HG02885 (cell line): ENCODE data around the gene CELF6.

ENCODE experiments used
- ATAC-seq: cut with Tn5 transposase; IDR thresholded peaks from one replicate; pipeline ENCODE4 v1.9.1; 2021; ENCODE audit warnings: mild to moderate bottlenecking; ENCODE audit not compliant: unreplicated experiment, poor library complexity

CELF6 gene

DNA sequence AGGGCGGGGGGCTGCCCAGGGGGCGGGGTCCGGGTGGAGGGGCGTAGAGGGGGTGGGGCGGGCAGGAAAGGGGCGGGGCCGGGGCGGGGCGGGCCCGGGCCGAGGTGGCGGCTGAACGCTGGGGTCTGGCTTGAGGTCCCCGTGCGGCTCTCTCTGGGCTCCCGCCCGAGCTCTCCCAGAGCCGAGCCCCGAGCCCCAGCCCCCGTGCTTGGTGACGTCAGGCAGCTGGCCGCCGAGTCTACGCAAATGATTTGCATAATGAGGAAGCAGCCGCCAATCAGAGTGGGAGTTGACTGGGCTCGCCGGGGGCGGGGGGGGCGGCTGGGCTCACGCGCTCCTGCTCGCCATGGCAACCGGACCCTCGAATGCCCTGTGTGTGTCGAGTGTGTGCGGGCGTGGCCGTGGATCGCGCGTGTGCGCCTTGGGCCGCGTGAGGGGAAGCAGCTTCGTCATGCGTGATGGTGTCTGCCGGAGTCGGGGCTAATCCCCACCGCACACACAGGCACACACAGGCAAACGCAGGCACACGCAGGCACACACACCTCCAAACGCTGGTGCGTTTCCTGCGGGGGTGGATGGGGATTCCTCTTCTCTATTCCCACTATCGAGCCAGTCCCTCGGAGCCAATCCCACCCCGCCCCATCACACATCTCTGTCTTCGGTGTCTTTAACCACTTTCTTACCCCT is at the start of gene CELF6:
TSS of gene CELF6 (minus strand) at position 173 of the 687 bp plus-strand sequence. CDS start 283 bp downstream, outside the sequence.
- ATAC-seq = peak; percentile 74

DNA sequence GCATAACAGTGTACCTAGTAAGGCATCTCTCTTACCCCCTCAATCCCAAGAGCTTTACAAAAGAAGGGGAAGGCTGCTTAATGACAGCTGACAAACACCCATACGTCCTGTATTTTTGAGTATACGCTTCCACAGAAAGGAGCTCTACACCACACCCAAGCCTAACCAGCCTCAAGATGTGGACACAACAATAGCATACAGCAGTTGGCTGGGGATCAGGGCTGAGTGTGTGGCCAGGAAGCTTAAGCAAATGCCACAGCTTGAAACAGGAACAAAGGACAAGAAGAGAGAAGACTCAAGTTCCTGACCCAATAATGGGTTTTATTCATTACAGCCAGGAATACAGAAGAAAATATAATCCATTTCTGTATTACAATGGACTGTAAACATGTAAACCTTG is 48.9 kb upstream of the CELF6 start:
- ATAC-seq = no peak

- ATAC-seq = no peak
Observed at GRCh38 chr15:72368325-72368724, 48.4 kb upstream of the CELF6 start.

DNA sequence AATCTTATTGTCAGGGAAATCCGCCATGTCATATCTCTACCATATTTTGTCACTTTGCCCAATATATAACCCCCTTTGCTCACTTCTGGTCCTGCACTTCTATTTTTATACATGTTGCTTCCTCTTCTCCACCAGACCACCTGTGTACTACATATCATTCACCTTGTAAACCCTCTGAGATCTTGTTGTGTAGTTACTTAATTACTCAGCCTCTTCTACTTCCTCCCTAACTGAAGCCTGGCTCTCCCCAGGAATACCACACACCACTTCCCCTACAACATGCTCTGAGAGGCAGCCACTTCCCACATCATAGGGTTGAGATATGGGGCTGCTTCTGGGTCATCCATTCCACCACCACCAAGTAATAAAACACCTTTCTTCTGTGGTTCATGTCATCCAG is 45.9 kb upstream of the CELF6 start:
- peak; percentile 63 for ATAC-seq

- ATAC-seq = no peak
Observed at GRCh38 chr15:72361176-72361575, 41.2 kb upstream of the CELF6 start.

- ATAC-seq = peak; percentile 70
Observed at GRCh38 chr15:72358650-72359171, 38.8 kb upstream of the CELF6 start.

DNA sequence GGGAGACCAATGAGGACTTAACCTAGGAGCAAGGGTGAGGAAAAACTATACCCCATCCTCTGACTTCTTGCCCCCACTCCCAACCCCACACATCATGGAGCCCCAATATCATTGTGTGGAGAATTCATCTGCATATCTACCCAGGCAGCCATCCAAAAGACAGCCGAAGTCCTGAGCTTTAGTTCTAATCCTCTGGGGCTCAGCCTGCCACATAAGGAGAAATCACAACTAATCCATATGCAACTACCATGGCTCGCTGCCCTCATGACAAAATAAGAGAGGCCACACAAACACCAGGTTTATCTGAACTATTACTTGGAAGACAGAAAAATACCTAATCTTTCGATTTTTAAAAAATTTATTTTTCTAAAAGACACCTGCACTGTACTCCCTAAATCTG is 38.2 kb upstream of the CELF6 start:
- no peak for ATAC-seq

- no peak for ATAC-seq
Observed at GRCh38 chr15:72354496-72354895, 34.5 kb upstream of the CELF6 start.

DNA sequence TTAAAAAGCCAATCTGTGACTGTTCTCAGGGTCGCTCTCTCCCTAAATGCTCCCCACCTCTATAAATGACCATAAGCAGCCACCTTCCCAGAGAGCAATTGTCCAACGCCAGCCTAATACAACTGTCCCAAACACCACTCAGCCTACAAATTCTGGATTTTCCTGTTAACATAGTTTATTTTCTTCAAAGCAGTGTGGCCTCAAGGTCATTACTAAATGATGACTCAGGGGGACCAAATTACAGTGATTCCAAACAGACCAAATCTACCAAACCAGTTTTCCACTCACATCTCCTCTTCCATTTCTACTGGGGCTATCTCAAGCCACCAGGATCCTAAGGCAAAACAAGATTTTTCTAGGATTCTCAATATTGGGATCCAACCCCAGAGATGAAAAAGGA is 33.3 kb upstream of the CELF6 start:
- no peak for ATAC-seq

DNA sequence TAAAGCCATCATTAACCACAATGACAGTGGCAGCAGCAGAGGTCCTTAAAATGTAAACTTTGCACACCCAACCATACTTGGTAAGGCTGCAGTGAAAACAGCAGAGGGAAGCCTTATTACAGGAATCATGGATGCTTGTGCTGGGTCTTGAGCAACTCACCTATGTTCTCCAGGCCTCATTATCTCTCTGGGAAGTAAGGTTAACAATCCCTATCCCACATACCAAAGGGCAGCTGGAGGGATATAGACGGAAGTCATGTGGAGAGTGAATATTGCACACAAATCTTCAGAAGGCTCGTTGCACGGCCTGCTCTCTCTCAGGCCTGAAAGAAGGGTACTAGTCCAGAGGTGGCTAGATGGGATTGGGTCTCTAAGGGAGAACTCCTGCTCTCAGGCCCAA is 25.8 kb upstream of the CELF6 start:
- ATAC-seq = no peak

DNA sequence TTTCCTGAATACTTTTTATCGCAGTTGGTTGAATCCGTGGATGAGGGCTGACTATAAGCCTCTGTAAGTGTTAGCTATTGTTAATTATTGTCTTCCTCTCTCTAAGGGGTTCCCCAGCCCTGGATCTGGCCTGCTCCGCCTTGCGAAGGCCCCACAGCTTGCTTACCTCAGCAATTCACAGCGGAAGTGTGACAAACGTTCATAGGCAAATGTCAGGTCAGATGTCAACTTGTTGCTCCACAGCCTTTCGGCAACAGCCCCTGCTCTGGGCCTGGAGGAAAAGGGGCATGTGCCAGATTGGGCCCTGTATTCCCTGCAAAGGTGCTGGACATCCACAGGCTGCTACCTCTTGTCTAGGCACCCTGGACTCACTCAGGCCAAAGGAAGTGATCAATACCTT is 25.3 kb upstream of the CELF6 start:
- no peak for ATAC-seq

GRCh38 chr15:72344602-72345001 is 24.6 kb upstream of the CELF6 start:
- no peak for ATAC-seq

- ATAC-seq = no peak
Observed at GRCh38 chr15:72342385-72342784, 22.4 kb upstream of the CELF6 start.

DNA sequence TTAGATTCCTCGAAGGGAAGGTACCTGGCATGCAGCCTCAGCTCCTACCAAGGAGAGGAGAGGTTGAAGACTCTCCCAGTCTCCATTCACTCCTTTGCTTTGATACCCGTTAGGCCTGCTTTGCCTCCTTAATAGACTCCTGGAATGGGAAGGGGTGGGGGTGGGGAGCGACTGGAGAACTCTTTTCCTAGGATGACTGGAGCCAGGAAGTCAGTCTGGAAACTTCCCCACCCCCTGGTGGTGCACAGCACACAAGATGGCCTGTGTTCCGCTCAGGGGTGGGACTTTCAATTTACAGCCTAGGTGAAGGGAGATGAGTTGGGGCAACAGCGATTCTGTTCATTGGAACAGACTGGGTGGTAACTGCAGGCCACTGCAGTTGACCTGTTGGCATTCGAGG is 21.4 kb upstream of the CELF6 start:
- ATAC-seq = no peak

DNA sequence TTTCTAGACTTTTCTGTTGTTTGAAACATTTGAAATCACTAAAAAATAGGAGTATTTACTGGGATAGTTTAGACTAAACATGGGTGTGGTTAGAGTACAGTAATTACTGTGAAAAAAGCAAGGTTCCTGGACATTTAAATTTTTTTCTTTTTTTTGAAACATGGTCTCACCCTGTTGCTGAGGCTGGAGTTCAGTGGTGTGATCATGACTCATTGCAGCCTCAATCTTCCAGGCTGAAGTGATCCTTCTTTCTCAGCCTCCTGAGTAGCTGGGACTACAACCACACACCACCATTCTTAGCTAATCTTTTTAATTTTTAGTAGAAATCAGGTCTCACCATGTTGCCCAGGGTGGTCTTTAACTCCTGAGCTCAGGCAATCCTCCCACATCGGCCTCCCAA is 20.4 kb upstream of the CELF6 start:
- ATAC-seq = no peak

DNA sequence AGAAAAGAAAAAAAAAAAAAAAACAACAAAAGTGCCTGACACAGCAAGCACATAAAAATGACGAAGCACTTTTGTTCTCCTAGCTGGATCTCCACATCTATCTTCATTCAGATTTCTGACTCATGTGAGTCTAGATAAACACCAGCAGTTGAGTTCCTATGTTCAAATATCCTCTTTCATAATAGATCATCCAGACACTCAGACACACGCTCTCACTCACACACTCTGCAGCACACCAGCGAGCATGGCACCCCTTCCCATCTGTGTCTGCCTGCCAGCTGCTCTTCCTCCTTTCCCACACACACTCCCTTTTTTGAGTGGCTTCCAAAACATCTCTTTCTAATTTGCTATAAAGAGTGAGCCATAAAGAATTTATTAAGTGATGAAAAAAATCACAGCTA is 19.8 kb upstream of the CELF6 start:
- no peak for ATAC-seq

- no peak for ATAC-seq
Observed at GRCh38 chr15:72338617-72339321, 18.8 kb upstream of the CELF6 start.

- ATAC-seq = no peak
Observed at GRCh38 chr15:72338148-72338547, 18.2 kb upstream of the CELF6 start.

GRCh38 chr15:72334842-72335241 is 14.9 kb upstream of the CELF6 start:
- no peak for ATAC-seq

- ATAC-seq = no peak
Observed at GRCh38 chr15:72331021-72331420, 11.1 kb upstream of the CELF6 start.

- no peak for ATAC-seq
Observed at GRCh38 chr15:72323752-72324151, 3.8 kb upstream of the CELF6 start.
